Stimulated activated CD8-positive, alpha-beta memory T cell treated with anti-CD3 and anti-CD28 coated beads, Interleukin-4, amount 100 ng/mL, for 4 hours (primary cell): ENCODE data around the gene SSR1.
A peak's percentile ranks its signal among the peaks of the same experiment; 100 is the strongest.
"Not testable (repeated sequence)": the region's sequence is repeated elsewhere in the genome, so short reads cannot be mapped to it uniquely, and the experiment has no call there.

ENCODE experiments used
- DNase-seq, 2 donors: peaks; one replicate each; pipeline ENCODE4 v3.0.0-alpha.2; 2020; ENCODE audit warnings: low read depth in 2 of 2, low spot score in 1 of 2

The SSR1 gene

GRCh38 chr6:7312616-7313504, at the start of gene SSR1:
Gene SSR1, minus strand, starts transcription at chr6:7313199. Its CDS starts 79 bp downstream, at chr6:7313120.
- peak; percentile 83 to 92 for DNase-seq

DNA sequence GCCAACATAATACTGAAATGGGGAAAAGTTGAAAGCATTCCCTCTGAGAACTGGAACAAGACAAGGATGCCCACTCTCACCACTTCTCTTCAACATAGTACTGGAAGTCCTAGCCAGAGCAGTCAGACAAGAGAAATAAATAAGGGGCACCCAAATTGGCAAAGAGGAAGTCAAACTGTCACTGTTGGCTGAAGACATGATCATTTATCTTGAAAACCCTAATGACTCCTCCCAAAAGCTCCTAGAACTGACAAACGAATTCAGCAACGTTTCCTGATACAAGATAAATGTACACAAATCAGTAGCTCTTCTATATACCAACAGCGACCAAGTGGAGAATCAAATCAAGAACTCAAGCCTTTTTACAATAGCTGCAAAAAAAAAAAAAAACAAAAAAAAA, 38.9 kb upstream of the SSR1 start:
- not testable (repeated sequence) for DNase-seq

DNA sequence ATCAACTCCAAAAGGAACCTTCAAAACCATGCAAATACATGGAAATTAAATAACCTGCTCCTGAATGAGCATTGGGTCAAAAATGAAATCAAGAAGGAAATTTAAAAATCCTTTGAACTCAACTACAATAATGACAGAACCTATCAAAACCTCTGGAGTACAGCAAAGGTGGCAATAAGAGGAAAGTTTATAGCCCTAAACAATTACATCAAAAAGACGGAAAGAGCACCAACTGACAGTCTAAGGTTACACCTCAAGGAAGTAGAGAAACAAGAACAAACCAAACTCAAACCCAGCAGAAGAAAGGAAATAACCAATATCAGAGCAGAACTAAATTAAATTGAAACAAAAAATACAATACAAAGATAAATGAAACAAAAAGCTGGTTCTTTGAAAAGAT, 37.6 kb upstream of the SSR1 start:
- not testable (repeated sequence) for DNase-seq

GRCh38 chr6:7347551-7347997, 34.6 kb upstream of the SSR1 start:
- DNase-seq, result not testable (repeated sequence)

- DNase-seq, result not testable (repeated sequence)
Observed at GRCh38 chr6:7344773-7345450, 31.9 kb upstream of the SSR1 start.

- DNase-seq, result no peak
Observed at GRCh38 chr6:7343546-7344475, 30.8 kb upstream of the SSR1 start.

DNA sequence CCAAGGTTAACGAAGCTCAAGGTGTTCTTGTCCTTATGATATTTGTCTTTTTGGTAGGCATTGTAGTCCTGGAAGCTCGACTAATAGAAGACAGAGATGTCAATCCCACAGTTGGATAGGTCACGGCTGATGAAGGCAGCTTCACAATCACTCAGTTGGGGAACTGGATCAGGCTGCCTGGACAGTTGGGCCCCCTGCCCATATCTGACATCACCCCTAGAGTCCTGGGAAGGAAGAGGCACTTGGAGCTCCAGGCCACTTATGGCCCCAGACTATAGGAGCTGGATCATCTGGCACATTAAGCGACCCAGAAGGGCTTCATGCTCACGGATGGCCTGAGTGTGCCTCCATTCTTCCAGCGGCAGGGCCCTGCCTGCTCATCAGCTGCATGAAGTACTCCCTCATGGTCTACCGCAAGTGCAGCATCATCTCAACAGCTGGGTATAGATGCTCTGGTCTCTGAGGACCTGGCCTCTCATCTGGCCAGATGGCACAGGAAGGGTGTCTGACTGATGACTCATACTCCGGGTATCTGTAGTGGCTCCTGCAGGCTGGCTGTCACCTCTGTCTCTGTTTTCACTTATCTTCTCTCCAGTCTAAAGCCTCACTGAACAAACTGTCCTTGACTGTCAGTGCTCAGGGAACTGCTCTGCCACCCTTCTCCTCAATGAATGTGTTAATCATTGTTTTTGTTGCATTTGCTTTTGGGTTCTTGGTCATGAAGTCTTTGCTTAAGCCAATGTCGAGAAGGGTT, 29.2 kb upstream of the SSR1 start:
- DNase-seq, result no peak

DNA sequence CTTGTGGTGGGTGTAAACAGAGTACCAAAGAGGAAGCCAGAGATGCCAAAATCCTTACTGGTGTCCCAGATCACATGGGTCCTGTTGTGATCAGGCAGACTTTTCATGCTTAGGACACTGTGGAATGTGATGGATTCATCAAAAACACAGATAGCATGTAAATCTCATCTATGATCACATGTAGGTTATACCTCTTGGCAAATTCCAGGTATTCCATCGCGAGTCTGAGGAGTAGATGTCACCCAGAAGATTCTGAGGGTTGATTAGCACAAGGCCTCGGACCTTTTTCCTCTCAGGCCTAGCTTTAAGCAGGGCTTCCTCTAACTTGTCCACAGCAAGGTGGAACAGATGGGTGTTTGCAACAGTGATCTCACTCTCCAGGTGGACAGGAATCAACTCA, 28.3 kb upstream of the SSR1 start:
- DNase-seq, result no peak

GRCh38 chr6:7339007-7339732, 26.2 kb upstream of the SSR1 start:
- DNase-seq, result not testable (repeated sequence)

DNA sequence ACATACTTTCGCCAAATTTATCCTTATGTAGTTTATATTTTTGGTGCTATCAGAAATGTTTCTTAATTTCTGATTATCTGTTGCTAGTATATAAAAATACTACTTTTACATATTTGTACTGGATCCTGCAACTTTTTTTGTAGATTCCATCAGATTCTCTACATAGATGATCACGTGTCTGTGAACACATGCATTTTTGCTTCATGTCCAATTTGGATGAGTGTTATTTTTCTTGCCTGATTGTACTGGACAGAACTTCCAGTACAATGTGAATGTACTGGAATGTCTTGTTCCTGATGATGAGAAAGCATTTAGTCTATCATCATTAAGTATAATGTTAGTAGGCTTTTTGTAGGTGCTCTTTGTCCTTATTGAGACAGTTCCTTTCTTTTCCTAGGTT, 25.0 kb upstream of the SSR1 start:
- no peak for DNase-seq

DNA sequence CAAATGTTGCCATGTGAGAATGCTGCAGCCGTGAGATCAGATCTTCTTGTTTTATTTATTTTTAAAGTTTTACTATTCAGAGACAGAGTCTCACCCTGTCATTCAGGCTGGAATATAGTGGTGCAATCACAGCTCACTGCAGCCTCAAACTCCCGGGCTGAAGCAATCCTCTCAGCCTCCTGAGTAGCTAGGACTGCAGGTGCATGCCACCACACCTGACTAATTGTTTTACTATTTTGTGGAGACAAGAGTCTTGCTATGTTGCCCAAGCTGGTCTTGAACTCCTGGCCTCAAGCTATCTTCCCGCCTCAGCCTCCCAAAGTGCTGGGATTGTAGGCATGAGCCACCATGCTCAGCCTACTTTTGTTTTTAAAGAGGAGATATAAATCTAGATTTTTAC, 22.5 kb upstream of the SSR1 start:
- DNase-seq, result no peak

DNA sequence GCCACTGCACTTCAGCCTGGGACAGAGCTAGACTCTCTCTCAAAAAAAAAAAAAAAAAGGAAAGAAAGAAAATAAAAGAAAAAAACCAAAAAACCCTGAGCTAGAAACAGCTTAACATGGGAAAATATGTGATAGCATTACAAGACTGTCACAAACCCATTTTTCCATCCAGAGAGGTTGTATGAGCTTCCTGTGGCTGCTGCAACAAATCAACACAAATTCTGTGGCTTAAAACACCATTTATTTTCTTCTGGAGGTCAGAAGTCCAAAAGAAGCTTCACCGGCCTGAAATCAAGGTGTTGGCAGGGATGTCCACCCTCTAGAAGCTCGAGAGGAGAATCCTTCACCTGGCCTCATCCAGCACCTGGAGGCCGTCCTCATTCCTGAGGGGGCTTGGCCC, 21.7 kb upstream of the SSR1 start:
- DNase-seq, result no peak

- no peak for DNase-seq
Observed at GRCh38 chr6:7332090-7332745, 19.2 kb upstream of the SSR1 start.

DNA sequence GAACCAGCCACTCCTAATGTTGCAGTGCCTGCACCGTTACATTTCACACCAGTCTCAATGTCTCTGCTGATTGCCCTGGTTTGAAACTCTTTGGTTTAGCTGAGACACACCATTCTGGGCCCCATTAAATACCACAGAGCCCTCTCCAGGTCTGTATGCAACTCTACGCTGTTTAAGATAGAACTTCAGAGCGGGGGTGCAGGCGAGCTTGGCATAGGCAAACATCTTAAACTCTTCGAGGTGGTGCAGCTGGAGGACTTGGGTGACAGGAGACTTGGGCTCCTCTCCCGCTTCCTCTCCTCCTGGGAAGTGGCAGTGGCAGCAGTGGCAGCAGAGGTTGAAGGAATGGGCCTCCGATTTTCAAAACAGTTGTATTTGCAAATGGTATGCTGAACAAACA, 18.5 kb upstream of the SSR1 start:
- DNase-seq, result no peak

- no peak for DNase-seq
Observed at GRCh38 chr6:7328243-7328642, 15.2 kb upstream of the SSR1 start.

DNA sequence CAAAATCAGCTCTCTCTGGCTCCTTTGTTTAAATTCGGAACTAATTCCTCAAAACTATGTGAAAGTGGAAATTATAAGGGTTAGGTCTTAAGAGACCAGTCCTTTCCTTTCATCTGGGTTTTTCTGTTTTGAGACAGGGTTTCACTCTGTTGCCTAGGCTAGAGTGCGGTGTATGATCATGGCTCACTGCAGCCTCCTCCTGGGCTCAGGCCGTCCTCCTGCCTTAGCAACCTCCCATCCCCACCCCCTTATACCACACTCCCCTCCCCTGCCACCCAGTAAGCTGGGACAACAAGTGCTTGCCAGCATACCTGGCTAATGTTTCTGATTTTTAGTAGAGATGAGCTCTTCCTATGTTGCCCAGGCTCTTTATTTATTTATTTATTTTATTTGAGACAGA, 12.8 kb upstream of the SSR1 start:
- DNase-seq, result no peak

DNA sequence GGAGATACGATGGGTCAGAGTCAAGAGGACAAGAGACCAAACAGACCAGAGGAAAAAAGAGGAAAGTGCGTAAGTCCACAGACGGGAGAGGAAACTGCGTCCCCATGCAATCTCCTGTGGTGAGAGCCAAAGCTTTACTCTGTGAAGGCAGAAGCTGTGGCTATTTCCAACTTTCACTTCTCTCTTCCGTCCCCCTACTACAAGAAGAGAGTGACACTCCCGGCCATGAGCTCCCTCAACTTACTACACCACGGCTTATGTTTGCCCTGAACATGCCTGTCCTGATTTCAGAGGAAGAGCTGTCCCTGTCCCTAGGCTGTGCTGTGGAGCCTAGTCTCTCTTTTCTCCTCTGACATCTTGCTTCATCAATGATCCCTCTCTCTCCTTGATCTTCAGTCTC, 11.5 kb upstream of the SSR1 start:
- no peak for DNase-seq

DNA sequence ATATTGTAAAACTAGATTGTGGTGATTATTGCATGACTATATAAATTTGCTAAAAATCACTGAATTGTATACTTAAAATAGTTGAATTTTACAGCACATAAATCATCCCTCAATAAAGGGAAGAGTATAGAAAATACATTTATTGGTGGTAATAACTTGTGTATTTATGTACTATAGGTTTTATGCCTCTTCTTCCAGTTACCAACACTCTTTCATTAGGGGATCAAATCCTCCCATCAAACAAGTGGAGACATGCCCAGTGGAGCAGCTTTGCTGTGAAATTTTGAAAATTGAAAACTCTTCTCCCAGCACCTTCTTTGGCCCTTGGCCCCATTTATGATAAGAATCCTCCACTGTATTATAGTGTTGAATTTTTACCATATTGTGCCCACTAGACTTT, 10.1 kb upstream of the SSR1 start:
- no peak for DNase-seq

GRCh38 chr6:7321866-7322265, 8.9 kb upstream of the SSR1 start:
- not testable (repeated sequence) for DNase-seq
